Measurements from ENCODE around the gene PLEKHG1. TPM values are rescaled to one million over a fixed set of nuclear protein-coding genes. Genes with fewer than 3 reads are reported as not detected.

PLEKHG1 gene
- total RNA-seq, 4 donors from 2014 or later, result 35.0 to 60.8 (median 43.8) TPM

DNA sequence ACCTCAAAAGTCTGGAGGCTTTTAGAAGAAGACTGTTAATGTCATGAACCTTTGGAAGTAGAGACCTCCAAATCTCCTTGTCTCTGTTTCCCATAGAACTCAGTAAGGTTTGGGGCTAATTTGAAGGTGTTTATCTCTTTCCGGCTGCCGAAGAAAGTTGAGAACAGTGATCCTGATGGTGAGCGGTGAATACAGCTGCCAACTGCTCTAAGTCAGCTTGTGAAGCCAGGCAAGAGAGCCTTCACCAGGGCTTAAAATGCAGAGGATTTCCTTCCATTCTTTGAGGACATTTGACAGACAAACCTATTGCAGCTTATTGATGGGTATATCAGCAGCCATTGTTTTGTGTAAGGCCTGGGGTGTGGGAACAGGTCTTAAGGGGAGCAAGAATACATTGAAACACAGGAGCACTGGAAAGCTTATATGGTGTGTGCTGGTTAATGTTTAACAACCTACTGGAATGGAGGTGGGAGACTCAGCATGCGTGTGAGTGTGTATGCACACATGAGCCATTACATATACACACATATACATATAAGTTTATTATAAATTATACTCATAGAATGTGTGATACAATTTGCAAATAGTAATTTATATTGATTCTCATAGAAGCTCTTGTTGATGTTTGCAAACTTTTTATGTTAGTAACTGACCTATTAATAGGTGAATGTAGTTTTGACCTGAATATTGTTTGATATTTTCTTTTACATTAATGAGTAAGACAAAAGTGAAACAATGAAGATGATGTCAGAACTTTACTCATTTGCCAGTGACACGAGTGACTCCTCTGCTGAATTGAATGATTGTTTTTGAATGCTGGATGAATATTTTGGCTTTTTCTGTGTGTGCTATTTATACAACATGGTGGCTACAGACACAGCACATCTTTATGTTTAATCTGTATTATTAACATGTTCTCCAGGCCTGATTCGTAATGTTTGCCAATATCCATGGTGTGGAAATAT is 18.1 kb downstream of the PLEKHG1 start:
- DNase-seq (ENCODE audit: low spot score in 2 of 2), result no peak
- no peaks in the 10 kb centered on the region for H3K36me3 ChIP-seq
- no peak for TF ChIP-seq POLR2AphosphoS5 (IDR thresholded peaks at IDR 0.05)
- TF ChIP-seq EP300 (IDR thresholded peaks at IDR 0.05), result no peak
- no peak for TF ChIP-seq POLR2A (IDR thresholded peaks at IDR 0.05)
- TF ChIP-seq, protein P1, sequence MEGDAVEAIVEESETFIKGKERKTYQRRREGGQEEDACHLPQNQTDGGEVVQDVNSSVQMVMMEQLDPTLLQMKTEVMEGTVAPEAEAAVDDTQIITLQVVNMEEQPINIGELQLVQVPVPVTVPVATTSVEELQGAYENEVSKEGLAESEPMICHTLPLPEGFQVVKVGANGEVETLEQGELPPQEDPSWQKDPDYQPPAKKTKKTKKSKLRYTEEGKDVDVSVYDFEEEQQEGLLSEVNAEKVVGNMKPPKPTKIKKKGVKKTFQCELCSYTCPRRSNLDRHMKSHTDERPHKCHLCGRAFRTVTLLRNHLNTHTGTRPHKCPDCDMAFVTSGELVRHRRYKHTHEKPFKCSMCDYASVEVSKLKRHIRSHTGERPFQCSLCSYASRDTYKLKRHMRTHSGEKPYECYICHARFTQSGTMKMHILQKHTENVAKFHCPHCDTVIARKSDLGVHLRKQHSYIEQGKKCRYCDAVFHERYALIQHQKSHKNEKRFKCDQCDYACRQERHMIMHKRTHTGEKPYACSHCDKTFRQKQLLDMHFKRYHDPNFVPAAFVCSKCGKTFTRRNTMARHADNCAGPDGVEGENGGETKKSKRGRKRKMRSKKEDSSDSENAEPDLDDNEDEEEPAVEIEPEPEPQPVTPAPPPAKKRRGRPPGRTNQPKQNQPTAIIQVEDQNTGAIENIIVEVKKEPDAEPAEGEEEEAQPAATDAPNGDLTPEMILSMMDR (IDR thresholded peaks at IDR 0.05), result no peak
- no peak overlapping the region for H3K27ac ChIP-seq
- no peaks in the 10 kb centered on the region for H3K9me3 ChIP-seq
- 73% methylated on average over 6 of the region's 6 CpGs for WGBS
- no peaks in the 10 kb centered on the region for H3K27me3 ChIP-seq
- H3K4me3 ChIP-seq, result no peak overlapping the region
- no peaks in the 10 kb centered on the region for H3K4me1 ChIP-seq

DNA sequence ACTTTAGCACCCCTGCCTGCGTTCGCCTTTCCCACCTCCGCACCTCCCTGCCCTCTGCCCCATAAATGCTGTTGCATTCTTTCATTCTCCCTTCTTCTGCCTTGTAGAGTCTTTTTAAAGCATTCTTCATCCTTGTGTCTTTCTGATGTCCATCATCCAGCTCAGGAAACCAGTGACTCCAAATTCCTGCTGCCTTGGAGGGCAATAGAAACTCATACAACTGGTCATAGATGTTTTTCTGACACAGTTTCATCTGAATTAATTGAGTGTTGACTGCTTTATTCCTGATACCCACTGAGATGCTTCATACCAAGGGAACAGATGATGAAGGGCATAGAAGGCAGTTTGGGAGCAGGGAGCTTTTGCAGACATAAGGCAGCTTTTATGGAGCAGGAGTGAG is 19.6 kb downstream of the PLEKHG1 start:
- 98% methylated on average over 3 of the region's 3 CpGs for WGBS

DNA sequence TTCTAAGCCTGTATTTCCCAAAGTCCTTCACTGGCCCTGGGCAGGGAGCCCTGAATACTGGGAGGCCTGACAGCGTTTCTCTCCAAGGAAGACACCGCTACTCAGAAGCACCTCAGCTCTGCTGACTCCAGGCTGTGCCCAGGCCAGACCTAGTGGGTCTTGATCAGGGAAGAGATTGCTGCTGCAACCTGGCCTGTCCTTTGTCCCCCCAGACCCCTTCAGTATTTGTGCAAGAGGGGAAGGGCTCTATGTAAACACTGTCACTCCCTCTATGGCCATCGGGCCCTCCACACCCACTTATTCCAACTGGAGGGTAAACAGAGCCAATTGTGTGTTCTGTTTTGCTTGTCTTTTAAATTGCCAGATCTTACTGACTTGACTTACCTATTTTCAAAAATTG is 20.6 kb downstream of the PLEKHG1 start:
- Histone ChIP-seq H3K36me3 (no peaks in the 10 kb centered on the region), H3K4me3 (no peak overlapping the region), H3K4me1 (no peaks in the 10 kb centered on the region), H3K27ac (no peak overlapping the region), H3K27me3 (no peaks in the 10 kb centered on the region), H3K9me3 (no peaks in the 10 kb centered on the region)
- DNase-seq (ENCODE audit: low spot score in 2 of 2), result no peak
- WGBS, result 82% methylated on average over 3 of the region's 3 CpGs
- no peak for TF ChIP-seq POLR2AphosphoS5 (IDR thresholded peaks at IDR 0.05)
- TF ChIP-seq POLR2A (IDR thresholded peaks at IDR 0.05), result no peak
- no peak for TF ChIP-seq EP300 (IDR thresholded peaks at IDR 0.05)
- TF ChIP-seq, protein P1 (IDR thresholded peaks at IDR 0.05), result no peak

More for the DNA sequence above, 19.6 kb downstream of the PLEKHG1 start:
- Histone ChIP-seq H3K36me3 (no peaks in the 10 kb centered on the region), H3K27ac (no peak overlapping the region), H3K4me3 (no peak overlapping the region), H3K9me3 (no peaks in the 10 kb centered on the region), H3K4me1 (no peaks in the 10 kb centered on the region), H3K27me3 (no peaks in the 10 kb centered on the region)
- no peak for TF ChIP-seq EP300 (IDR thresholded peaks at IDR 0.05)
- no peak for TF ChIP-seq POLR2A (IDR thresholded peaks at IDR 0.05)
- TF ChIP-seq, protein P1 (IDR thresholded peaks at IDR 0.05), result no peak
- TF ChIP-seq POLR2AphosphoS5 (IDR thresholded peaks at IDR 0.05), result no peak
- no peak for DNase-seq (ENCODE audit: low spot score in 2 of 2)

DNA sequence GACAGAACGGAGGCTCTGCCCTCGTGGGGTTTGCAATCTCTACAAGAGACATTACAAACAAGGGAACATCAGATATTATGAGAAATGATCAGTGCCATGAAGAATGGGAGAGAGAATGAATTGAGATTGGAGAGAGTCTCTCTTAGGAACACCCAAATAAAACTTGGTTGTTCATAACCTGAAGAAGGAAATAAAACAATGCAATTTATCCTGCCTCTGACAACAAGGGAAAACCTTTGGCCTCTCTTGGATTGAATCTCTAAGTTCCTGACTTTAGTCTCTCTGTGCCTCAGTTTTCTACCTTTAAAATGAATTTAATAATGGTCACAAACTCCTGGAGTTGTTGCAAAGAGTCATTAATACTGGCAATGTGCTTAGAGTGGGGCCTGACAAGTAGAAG is 21.1 kb downstream of the PLEKHG1 start:
- Histone ChIP-seq H3K27ac (no peak overlapping the region), H3K4me1 (no peaks in the 10 kb centered on the region), H3K27me3 (no peaks in the 10 kb centered on the region), H3K36me3 (no peaks in the 10 kb centered on the region), H3K4me3 (no peak overlapping the region), H3K9me3 (no peaks in the 10 kb centered on the region)
- 97% methylated on average over 2 of the region's 2 CpGs for WGBS
- no peak for DNase-seq (ENCODE audit: low spot score in 2 of 2)
- TF ChIP-seq EP300 (IDR thresholded peaks at IDR 0.05), result no peak
- TF ChIP-seq POLR2AphosphoS5 (IDR thresholded peaks at IDR 0.05), result no peak
- TF ChIP-seq POLR2A (IDR thresholded peaks at IDR 0.05), result no peak
- TF ChIP-seq, protein P1 (IDR thresholded peaks at IDR 0.05), result no peak

DNA sequence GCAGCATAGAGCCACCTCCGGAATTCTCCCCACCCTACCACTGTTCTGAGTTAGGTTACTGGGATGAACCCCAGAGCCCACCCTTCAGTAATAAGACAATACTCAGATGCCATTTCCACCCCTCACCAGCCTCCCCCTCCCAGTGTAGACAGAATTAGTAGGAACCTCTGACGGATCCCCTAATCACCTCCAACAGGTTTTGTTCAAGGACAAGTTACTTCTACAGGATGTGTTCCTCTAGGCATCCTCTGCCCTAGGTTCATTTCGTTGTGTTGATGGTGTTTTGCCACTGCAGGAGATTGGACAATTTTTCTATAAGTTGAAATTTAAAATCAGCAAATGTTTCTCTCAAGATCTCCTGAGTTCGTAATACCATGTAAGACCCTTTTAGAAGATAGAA is 22.8 kb downstream of the PLEKHG1 start:
- no peaks in the 10 kb centered on the region for H3K27me3 ChIP-seq
- no peaks in the 10 kb centered on the region for H3K36me3 ChIP-seq
- no peaks in the 10 kb centered on the region for H3K9me3 ChIP-seq
- 92% methylated on average over 4 of the region's 4 CpGs for WGBS
- no peak overlapping the region for H3K4me3 ChIP-seq
- no peak overlapping the region for H3K27ac ChIP-seq
- no peaks in the 10 kb centered on the region for H3K4me1 ChIP-seq
- TF ChIP-seq POLR2A (IDR thresholded peaks at IDR 0.05), result no peak
- TF ChIP-seq EP300 (IDR thresholded peaks at IDR 0.05), result no peak
- TF ChIP-seq, protein P1 (IDR thresholded peaks at IDR 0.05), result no peak
- no peak for TF ChIP-seq POLR2AphosphoS5 (IDR thresholded peaks at IDR 0.05)
- no peak for DNase-seq (ENCODE audit: low spot score in 2 of 2)
